Measurements from ENCODE around the gene FMO4.
"Not testable (repeated sequence)": the region's sequence is repeated elsewhere in the genome, so short reads cannot be mapped to it uniquely, and the experiment has no call there.

DNA sequence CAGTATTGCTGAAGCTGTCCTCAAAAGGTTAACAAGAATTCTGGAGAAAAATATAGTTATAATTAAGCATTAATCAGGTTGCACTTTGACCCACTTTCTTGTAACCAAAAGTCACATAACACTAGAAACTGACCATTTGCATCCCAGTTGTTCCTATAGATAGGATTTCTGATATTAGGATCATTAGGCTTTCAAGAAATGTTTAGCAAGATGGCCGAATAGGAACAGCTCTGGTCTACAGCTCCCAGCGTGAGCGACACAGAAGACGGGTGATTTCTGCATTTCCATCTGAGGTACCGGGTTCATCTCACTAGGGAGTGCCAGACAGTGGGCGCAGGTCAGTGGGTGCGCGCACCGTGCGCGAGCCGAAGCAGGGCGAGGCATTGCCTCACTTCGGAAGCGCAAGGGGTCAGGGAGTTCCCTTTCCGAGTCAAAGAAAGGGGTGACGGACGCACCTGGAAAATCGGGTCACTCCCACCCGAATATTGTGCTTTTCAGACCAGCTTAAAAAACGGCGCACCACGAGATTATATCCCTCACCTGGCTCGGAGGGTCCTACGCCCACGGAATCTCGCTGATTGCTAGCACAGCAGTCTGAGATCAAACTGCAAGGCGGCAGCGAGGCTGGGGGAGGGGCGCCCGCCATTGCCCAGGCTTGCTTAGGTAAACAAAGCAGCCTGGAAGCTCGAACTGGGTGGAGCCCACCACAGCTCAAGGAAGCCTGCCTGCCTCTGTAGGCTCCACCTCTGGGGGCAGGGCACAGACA lies 59.6 kb downstream of the FMO4 start:
- TF ChIP-seq, protein P1, sequence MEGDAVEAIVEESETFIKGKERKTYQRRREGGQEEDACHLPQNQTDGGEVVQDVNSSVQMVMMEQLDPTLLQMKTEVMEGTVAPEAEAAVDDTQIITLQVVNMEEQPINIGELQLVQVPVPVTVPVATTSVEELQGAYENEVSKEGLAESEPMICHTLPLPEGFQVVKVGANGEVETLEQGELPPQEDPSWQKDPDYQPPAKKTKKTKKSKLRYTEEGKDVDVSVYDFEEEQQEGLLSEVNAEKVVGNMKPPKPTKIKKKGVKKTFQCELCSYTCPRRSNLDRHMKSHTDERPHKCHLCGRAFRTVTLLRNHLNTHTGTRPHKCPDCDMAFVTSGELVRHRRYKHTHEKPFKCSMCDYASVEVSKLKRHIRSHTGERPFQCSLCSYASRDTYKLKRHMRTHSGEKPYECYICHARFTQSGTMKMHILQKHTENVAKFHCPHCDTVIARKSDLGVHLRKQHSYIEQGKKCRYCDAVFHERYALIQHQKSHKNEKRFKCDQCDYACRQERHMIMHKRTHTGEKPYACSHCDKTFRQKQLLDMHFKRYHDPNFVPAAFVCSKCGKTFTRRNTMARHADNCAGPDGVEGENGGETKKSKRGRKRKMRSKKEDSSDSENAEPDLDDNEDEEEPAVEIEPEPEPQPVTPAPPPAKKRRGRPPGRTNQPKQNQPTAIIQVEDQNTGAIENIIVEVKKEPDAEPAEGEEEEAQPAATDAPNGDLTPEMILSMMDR (IDR thresholded peaks at IDR 0.05; ENCODE audit: extremely low read depth in 1 of 2, insufficient read depth in 1 of 2, low read depth in 1 of 2, low read length in 2 of 2): not testable (repeated sequence)
- TF ChIP-seq MYC (IDR thresholded peaks at IDR 0.05; ENCODE audit: low read depth, low read length); POLR2A (IDR thresholded peaks at IDR 0.05; ENCODE audit: low read depth, low read length); EZH2 (IDR thresholded peaks at IDR 0.05; ENCODE audit: borderline replicate concordance, low read depth, low read length, severe bottlenecking); POLR2AphosphoS5 (IDR thresholded peaks at IDR 0.05; ENCODE audit: insufficient read depth, low read depth, low read length): not testable (repeated sequence)
